ENCODE data around the gene KCNK3. TPM values are rescaled to one million over a fixed set of nuclear protein-coding genes. Genes with fewer than 3 reads are reported as not detected.
A peak's percentile ranks its signal among the peaks of the same experiment; 100 is the strongest.

The KCNK3 gene
- total and polyA plus RNA-seq, 2 of the 13 experiments (the other 11 are each of a cell fraction or from before 2014, with no cell fraction given) = not detected

GRCh38 chr2:26723475-26723874 lies 31.0 kb downstream of the KCNK3 start:
- Histone ChIP-seq H3K27me3 (ENCODE audit: control insufficient read depth in 1 of 2, insufficient read depth in 2 of 2, low read length in 2 of 2) (peaks cover 3 to 58% of the 10 kb centered on the region in 2 experiments; a peak in 4 of 5 replicates), H4K20me1 (ENCODE audit: insufficient read depth, low read length) (no peaks in the 10 kb centered on the region), H3K4me2 (ENCODE audit: low read depth, low read length) (no peak overlapping the region), H3K27ac (ENCODE audit: extremely low read length, insufficient read depth, low read length) (no peak overlapping the region), H3K4me3 (replicated peaks in 1 of 3; ENCODE audit: insufficient read depth in 1 of 3, low read depth in 2 of 3, low read length in 3 of 3) (no peak overlapping the region), H3K9me3 (ENCODE audit: low read length) (no peaks in the 10 kb centered on the region), H3K36me3 (replicated peaks in 1 of 2; ENCODE audit: control insufficient read depth in 1 of 2, insufficient read depth in 2 of 2, low read length in 2 of 2) (no peaks in the 10 kb centered on the region), H2AFZ (ENCODE audit: low read length) (no peak overlapping the region), H3K79me2 (ENCODE audit: insufficient read depth, low read length) (no peaks in the 10 kb centered on the region), H3K4me1 (ENCODE audit: insufficient read depth, low read length) (peaks cover 48% of the 10 kb centered on the region), H3K9ac (ENCODE audit: insufficient read depth, low read depth, low read length) (no peak overlapping the region)
- in situ Hi-C loops (cut with HindIII; ENCODE audit: extremely low pct_ligation_motif_present, low pct_unique_long_range_greater_than_20kb) = no loop called here
- no TSS peak for BruUV-seq (replicated peaks)
- POLR2A ChIA-PET = no interaction called here
- ATAC-seq (no peak), FAIRE-seq (no peak), DNase-seq (ENCODE audit: low spot score) (no peak)
- 31% methylated on average over 3 of the region's 3 CpGs for WGBS (ENCODE audit: low lambda C conversion rate)
- intact Hi-C loops (cut with micrococcal nuclease; ENCODE audit: unreplicated experiment) = loop anchor here (10.0 kb wide), 1 partner anchor 89 kb away; no protein-coding TSS in a partner anchor
- 0 out of 2 replicates have a peak, but pooled peaks have one; percentile 1 for TF ChIP-seq USF2 (IDR thresholded peaks at IDR 0.05; ENCODE audit: low read depth, low read length)
- TF ChIP-seq USF2 (CRISPR knock-in tag; IDR thresholded peaks at IDR 0.05; ENCODE audit: borderline replicate concordance) = no peak
- no peak for TF ChIP-seq CCDC6 (CRISPR knock-in tag; IDR thresholded peaks at IDR 0.05)
- peak; percentile 39; the same call in 1 of the 2 replicates for TF ChIP-seq ZMYM3 (CRISPR knock-in tag; IDR thresholded peaks at IDR 0.05)
- peak; percentile 91 for TF ChIP-seq ZNF768 (CRISPR knock-in tag; IDR thresholded peaks at IDR 0.05)
- 0 out of 2 replicates have a peak, but pooled peaks have one; percentile 11 for TF ChIP-seq KDM1A (CRISPR knock-in tag; IDR thresholded peaks at IDR 0.05)
- CTCF ChIA-PET (ENCODE audit: low intra/inter-chr PET ratio, low total read pairs) = no interaction called here

Data from HepG2 (cell line).